ENCODE measurements around the gene SOX10.

- no peak for TF ChIP-seq CTCF (conservative IDR thresholded peaks at IDR 0.05; ENCODE audit: low read length)
- no peak for TF ChIP-seq EZH2phosphoT487 (IDR thresholded peaks at IDR 0.05; ENCODE audit: borderline replicate concordance)
Measured at GRCh38 chr22:37940698-37941376, 43.5 kb downstream of the SOX10 start.

All from Loucy (cell line).